A549 (cell line): ENCODE data around the gene FLT3LG. TPM values are rescaled to one million over a fixed set of nuclear protein-coding genes. Genes with fewer than 3 reads are reported as not detected.

Experiments used
- ATAC-seq, 2 experiments: fragments of 200-7000 bp in 1 of 2; fragments of >200 bp in 1 of 2; cut with Nextera tagmentation in 1 of 2; cut with Tn5 transposase in 1 of 2; 3 replicates each; pipeline versions ENCODE4 v1.8.0 to v1.9.1; 2018 to 2020; ENCODE audit warnings: mild to moderate bottlenecking in 1 of 2, moderate library complexity in 1 of 2
- CTCF ChIA-PET: fragments of 300-600 bp; sonication (Branson Sonifier 250); formaldehyde crosslinking; extraction: SDS; loops from one replicate; lab custom pipeline; 2021; ENCODE audit warnings: antibody characterized with exemption, inconsistent platforms; lab: Yijun Ruan, JAX
- POLR2A ChIA-PET: fragments of 350-600 bp; formaldehyde crosslinking; extraction: SDS; loops from one replicate; lab custom pipeline; 2021; ENCODE audit warnings: antibody characterized with exemption, inconsistent platforms; lab: Yijun Ruan, JAX
- DNase-seq, 2 experiments: peaks; one replicate each; pipeline versions ENCODE4 v3.0.0 to v3.0.0-alpha.2; 2011 to 2016; ENCODE audit warnings: low read depth in 1 of 2, low spot score in 1 of 2
- FAIRE-seq: peaks from 2 replicates; lab custom pipeline; 2011; peaks lifted over from hg19 to GRCh38; lab: Jason Lieb, UNC
- H3K27ac ChIP-seq, 2 experiments: fragments of >200 bp; sonication (Bioruptor Twin); formaldehyde crosslinking; 3 replicates each; pipeline ENCODE4 v1.5.1; 2016 to 2017
- H3K4me1 ChIP-seq: fragments of >200 bp; sonication (Bioruptor Twin); formaldehyde crosslinking; 3 replicates; pipeline ENCODE4 v1.6.1; 2016
- H3K4me2 ChIP-seq: fragments of >200 bp; sonication (Bioruptor Twin); formaldehyde crosslinking; 3 replicates; pipeline ENCODE4 v1.6.1; 2016
- H3K4me3 ChIP-seq: fragments of >200 bp; sonication (Bioruptor Twin); formaldehyde crosslinking; 3 replicates; pipeline ENCODE4 v1.5.1; 2016
- H3K9me3 ChIP-seq: fragments of >200 bp; sonication (Bioruptor Twin); formaldehyde crosslinking; 3 replicates; pipeline ENCODE4 v1.6.1; 2016
- BHLHE40 ChIP-seq: IDR thresholded peaks from 2 replicates; pipeline ENCODE4 v1.6.1; 2012; ENCODE audit warnings: low read depth, low read length, inconsistent platforms
- CBX2 ChIP-seq: fragments of 200-600 bp; sonication (generic); IDR thresholded peaks from 2 replicates; pipeline ENCODE4 v1.6.1; 2016; ENCODE audit warnings: low read depth, mild to moderate bottlenecking, borderline replicate concordance
- CEBPB ChIP-seq, 2 experiments: fragments of >200 bp in 1 of 2; sonication (Bioruptor Twin) in 1 of 2; formaldehyde crosslinking in 1 of 2; IDR thresholded peaks; 2 replicates each; pipeline ENCODE4 v1.6.1; 2012 to 2016
- CHD4 ChIP-seq: fragments of 200-600 bp; sonication (generic); IDR thresholded peaks from 2 replicates; pipeline ENCODE4 v1.6.1; 2016; ENCODE audit warnings: antibody characterized with exemption, mild to moderate bottlenecking, borderline replicate concordance
- ESRRA ChIP-seq: fragments of 150-350 bp; IDR thresholded peaks from 2 replicates; pipeline ENCODE4 v1.6.1; 2014; ENCODE audit warnings: mild to moderate bottlenecking, low read length, borderline replicate concordance
- GATA3 ChIP-seq: IDR thresholded peaks from 2 replicates; pipeline ENCODE4 v1.6.1; 2012; ENCODE audit warnings: borderline replicate concordance
- HOXA7 ChIP-seq: fragments of 250-450 bp; sonication (Bioruptor Pico); IDR thresholded peaks from 2 replicates; pipeline ENCODE4 v1.5.0; 2020; ENCODE audit warnings: mild to moderate bottlenecking, moderate library complexity
- HOXB13 ChIP-seq: fragments of 250-450 bp; sonication (Bioruptor Pico); IDR thresholded peaks from 2 replicates; pipeline ENCODE4 v1.5.0; 2020; ENCODE audit warnings: low read depth, mild to moderate bottlenecking, moderate library complexity
- JUN ChIP-seq, 2 experiments: fragments of >200 bp; sonication (Bioruptor Twin); formaldehyde crosslinking; IDR thresholded peaks; 2 replicates in 1 of 2; 3 replicates in 1 of 2; pipeline ENCODE4 v1.6.1; 2016 to 2017
- KDM1A ChIP-seq: fragments of 200-600 bp; sonication (generic); IDR thresholded peaks from 2 replicates; pipeline ENCODE4 v1.6.1; 2016; ENCODE audit warnings: low read depth, mild to moderate bottlenecking
- MYC ChIP-seq: IDR thresholded peaks from 2 replicates; pipeline ENCODE4 v1.6.1; 2012; ENCODE audit warnings: mild to moderate bottlenecking, inconsistent platforms, low read length, improper control_type of control experiment, borderline replicate concordance
- NFE2L2 ChIP-seq: fragments of 150-350 bp; conservative IDR thresholded peaks from 2 replicates; pipeline ENCODE4 v1.6.1; 2014; ENCODE audit warnings: low read length
- NPAS2 ChIP-seq: fragments of 250-450 bp; sonication (Bioruptor Pico); IDR thresholded peaks from 2 replicates; pipeline ENCODE4 v1.8.0; 2022; ENCODE audit warnings: mild to moderate bottlenecking, moderate library complexity, borderline replicate concordance
- PHF8 ChIP-seq: fragments of 200-600 bp; sonication (generic); IDR thresholded peaks from 2 replicates; pipeline ENCODE4 v1.6.1; 2016; ENCODE audit warnings: low read depth, mild to moderate bottlenecking, antibody characterized with exemption, moderate library complexity, borderline replicate concordance
- POLR2A ChIP-seq: IDR thresholded peaks from 2 replicates; pipeline ENCODE4 v1.6.1; 2012; ENCODE audit warnings: mild to moderate bottlenecking, low read length
- POLR2AphosphoS2 ChIP-seq: conservative IDR thresholded peaks from 2 replicates; pipeline ENCODE4 v1.6.1; 2012; ENCODE audit warnings: low read length, improper control_type of control experiment, inconsistent platforms
- RAD21 ChIP-seq, 2 experiments: fragments of >200 bp in 1 of 2; sonication (Bioruptor Twin) in 1 of 2; formaldehyde crosslinking in 1 of 2; IDR thresholded peaks in 1 of 2; conservative IDR thresholded peaks in 1 of 2; 2 replicates in 1 of 2; 3 replicates in 1 of 2; pipeline ENCODE4 v1.6.1; 2012 to 2018; ENCODE audit warnings: inconsistent platforms in 1 of 2
- RCOR1 ChIP-seq: fragments of 150-350 bp; IDR thresholded peaks from 2 replicates; pipeline ENCODE4 v1.6.1; 2014; ENCODE audit warnings: antibody characterized with exemption, low read length, low read depth
- RFX5 ChIP-seq: fragments of 450-650 bp; IDR thresholded peaks from 2 replicates; pipeline ENCODE4 v1.7.1; 2014; ENCODE audit warnings: antibody characterized with exemption, mild to moderate bottlenecking, moderate library complexity
- RNF2 ChIP-seq: fragments of 200-600 bp; sonication (generic); IDR thresholded peaks from 2 replicates; pipeline ENCODE4 v1.6.1; 2016; ENCODE audit warnings: low read depth, mild to moderate bottlenecking, antibody characterized with exemption, moderate library complexity, borderline replicate concordance
- SMC3 ChIP-seq: fragments of >200 bp; sonication (Bioruptor Twin); formaldehyde crosslinking; IDR thresholded peaks from 3 replicates; pipeline ENCODE4 v1.6.1; 2018; ENCODE audit warnings: inconsistent platforms
- ZFP36 ChIP-seq: fragments of 450-650 bp; IDR thresholded peaks from 2 replicates; pipeline ENCODE4 v1.6.1; 2014; ENCODE audit warnings: borderline replicate concordance; ENCODE audit not compliant: partially characterized antibody
- WGBS: methylation state at CpG from one replicate; pipeline ENCODE4 v1.1.6; 2017; ENCODE audit errors: missing lambda C conversion rate; 5-methylcytosine and 5-hydroxymethylcytosine counted together
- polyA plus RNA-seq, 4 experiments: library from polyadenylated mRNA; depleted of rRNA in 3 of 4; stranded (reverse); fragments of >200 nt; fragmentation: RNase III in 1 of 4; extraction: RNeasy Plus Mini Kit Qiagen cat#74134 plus additional on column Dnase treatment in 1 of 4; gene quantifications; 2 replicates in 3 of 4; 3 replicates in 1 of 4; pipeline ENCODE4 v1.2.3, GENCODE V29; 2011 to 2017
- TF ChIP-seq, protein P1 (sequence below): fragments of 250-450 bp; sonication (Bioruptor Pico); IDR thresholded peaks from 2 replicates; pipeline ENCODE4 v1.5.0; 2021; ENCODE audit warnings: mild to moderate bottlenecking, moderate library complexity, borderline replicate concordance
- TF ChIP-seq, protein P2 (sequence below): fragments of 250-450 bp; sonication (Bioruptor Pico); IDR thresholded peaks from 2 replicates; pipeline ENCODE4 v1.5.0; 2020; ENCODE audit warnings: low read depth, mild to moderate bottlenecking, moderate library complexity
- TF ChIP-seq, protein P3 (sequence below): fragments of >200 bp; sonication (Bioruptor Twin); formaldehyde crosslinking; IDR thresholded peaks from 3 replicates; pipeline ENCODE4 v1.6.1; 2016

FLT3LG gene
- polyA plus RNA-seq, 2 of the 4 experiments (the other 2 are of a cell fraction) = 0.58 to 0.99 TPM

DNA sequence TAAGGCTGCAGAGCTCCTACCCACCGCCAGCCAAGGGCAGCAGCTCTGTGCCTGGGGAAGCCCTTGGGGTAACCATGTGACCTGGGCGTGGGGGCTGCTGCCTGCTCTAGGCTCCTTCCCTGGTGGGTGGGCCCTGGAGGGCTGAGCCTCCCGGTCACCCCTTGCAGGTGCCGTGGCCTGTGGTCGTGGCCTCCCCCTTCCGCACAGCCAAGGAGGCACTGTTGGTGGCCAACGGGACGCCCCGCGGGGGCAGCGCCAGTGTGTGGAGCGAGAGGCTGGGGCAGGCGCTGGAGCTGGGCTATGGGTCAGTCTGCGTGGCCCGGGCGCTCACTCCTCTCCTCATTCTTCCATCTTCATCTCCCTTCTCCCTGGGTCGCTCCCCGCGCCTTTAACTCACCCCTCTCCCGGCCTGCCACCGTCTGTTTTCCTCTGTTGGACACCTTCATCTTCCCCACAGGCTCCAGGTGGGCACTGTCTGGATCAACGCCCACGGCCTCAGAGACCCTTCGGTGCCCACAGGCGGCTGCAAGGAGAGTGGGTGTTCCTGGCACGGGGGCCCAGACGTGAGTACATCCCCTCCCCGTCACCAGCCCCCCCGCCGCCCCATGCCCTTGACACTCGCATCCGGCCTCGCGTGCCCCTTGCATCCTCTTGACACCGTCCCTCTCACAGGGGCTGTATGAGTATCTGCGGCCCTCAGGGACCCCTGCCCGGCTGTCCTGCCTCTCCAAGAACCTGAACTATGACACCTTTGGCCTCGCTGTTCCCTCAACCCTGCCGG, 9.9 kb upstream of the FLT3LG start:
- CTCF ChIA-PET = interaction anchor here (1.3 to 2.5 kb wide), 5 partner anchors 9 to 107 kb away, joined by 4 to 14 read pairs (median 7); partner anchors contain the start of gene FLT3LG
- no peaks in the 10 kb centered on the region for H3K9me3 ChIP-seq
- no peak for FAIRE-seq

DNA sequence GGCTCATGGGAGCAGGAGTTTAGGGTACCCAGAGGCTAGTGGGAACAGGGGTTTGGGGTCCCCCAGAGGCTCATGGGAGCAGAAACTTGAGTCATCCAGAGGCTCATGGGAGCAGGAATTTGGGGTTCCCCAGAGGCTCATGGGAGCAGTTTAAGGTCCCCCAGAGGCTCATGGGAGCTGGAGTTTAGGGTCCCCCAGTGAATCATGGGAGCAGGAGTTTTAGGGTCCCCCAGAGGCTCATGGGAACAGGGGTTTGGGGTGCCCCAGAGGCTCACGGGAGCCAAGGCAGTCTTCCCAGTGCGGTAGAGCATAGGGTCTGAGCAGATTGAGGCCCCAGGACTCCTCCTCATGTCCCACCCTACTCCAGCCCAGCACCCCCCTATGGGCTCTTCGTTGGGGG, 8.6 kb upstream of the FLT3LG start:
- WGBS = 98% methylated on average over 3 of the region's 3 CpGs
- no peaks in the 10 kb centered on the region for H3K9me3 ChIP-seq
- CTCF ChIA-PET = interaction anchor here (0.8 to 2.5 kb wide), 9 partner anchors 8 to 239 kb away, joined by 3 to 14 read pairs (median 5); partner anchors contain the start of genes ALDH16A1 and FLT3LG
- H3K27ac ChIP-seq = no peak overlapping the region
- POLR2A ChIA-PET = interaction anchor here (1.6 kb wide), 1 partner anchor 12 kb away, joined by 4 read pairs; the partner anchor contains the start of gene ALDH16A1
- no peak for TF ChIP-seq NPAS2 (CRISPR knock-in tag)
- TF ChIP-seq RNF2 = no peak
- no peak for TF ChIP-seq NFE2L2
- TF ChIP-seq SMC3 = no peak
- TF ChIP-seq JUN (IDR thresholded peaks at IDR 0.05) = no peak
- no peak for TF ChIP-seq HOXA7 (CRISPR knock-in tag)
- TF ChIP-seq, protein P1, sequence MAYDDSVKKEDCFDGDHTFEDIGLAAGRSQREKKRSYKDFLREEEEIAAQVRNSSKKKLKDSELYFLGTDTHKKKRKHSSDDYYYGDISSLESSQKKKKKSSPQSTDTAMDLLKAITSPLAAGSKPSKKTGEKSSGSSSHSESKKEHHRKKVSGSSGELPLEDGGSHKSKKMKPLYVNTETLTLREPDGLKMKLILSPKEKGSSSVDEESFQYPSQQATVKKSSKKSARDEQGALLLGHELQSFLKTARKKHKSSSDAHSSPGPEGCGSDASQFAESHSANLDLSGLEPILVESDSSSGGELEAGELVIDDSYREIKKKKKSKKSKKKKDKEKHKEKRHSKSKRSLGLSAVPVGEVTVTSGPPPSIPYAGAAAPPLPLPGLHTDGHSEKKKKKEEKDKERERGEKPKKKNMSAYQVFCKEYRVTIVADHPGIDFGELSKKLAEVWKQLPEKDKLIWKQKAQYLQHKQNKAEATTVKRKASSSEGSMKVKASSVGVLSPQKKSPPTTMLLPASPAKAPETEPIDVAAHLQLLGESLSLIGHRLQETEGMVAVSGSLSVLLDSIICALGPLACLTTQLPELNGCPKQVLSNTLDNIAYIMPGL (CRISPR knock-in tag) = no peak
- no peak for TF ChIP-seq RCOR1
- TF ChIP-seq ESRRA = no peak
- no peak for TF ChIP-seq RFX5
- TF ChIP-seq RAD21 (conservative IDR thresholded peaks at IDR 0.05 in 1 of 2, IDR thresholded peaks at IDR 0.05 in 1 of 2) = no peak
- TF ChIP-seq PHF8 = no peak
- TF ChIP-seq, all 56 proteins: peak for 0
- DNase-seq (no peak), FAIRE-seq (no peak), ATAC-seq (no peak)
- H3K4me3 ChIP-seq = no peak overlapping the region
- H3K4me2 ChIP-seq = no peak overlapping the region
- H3K4me1 ChIP-seq = peaks cover 3% of the 10 kb centered on the region; the same call in 1 of the 3 replicates

More for the DNA sequence above, 9.9 kb upstream of the FLT3LG start:
- POLR2A ChIA-PET = interaction anchor here (1.6 kb wide), 1 partner anchor 11 kb away, joined by 4 read pairs; the partner anchor contains the start of gene ALDH16A1
- H3K4me3 ChIP-seq = no peak overlapping the region
- TF ChIP-seq CEBPB (IDR thresholded peaks at IDR 0.05) = no peak
- TF ChIP-seq, protein P2, sequence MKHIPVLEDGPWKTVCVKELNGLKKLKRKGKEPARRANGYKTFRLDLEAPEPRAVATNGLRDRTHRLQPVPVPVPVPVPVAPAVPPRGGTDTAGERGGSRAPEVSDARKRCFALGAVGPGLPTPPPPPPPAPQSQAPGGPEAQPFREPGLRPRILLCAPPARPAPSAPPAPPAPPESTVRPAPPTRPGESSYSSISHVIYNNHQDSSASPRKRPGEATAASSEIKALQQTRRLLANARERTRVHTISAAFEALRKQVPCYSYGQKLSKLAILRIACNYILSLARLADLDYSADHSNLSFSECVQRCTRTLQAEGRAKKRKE = no peak
- TF ChIP-seq, all 56 proteins: peak for 0
- 93% methylated on average over 38 of the region's 39 CpGs for WGBS
- DNase-seq (no peak), ATAC-seq (peak; percentile 14; a peak in 3 of 6 replicates)
- H3K4me2 ChIP-seq = no peak overlapping the region
- H3K27ac ChIP-seq = no peak overlapping the region
- peaks cover 3% of the 10 kb centered on the region; the same call in 1 of the 3 replicates for H3K4me1 ChIP-seq

DNA sequence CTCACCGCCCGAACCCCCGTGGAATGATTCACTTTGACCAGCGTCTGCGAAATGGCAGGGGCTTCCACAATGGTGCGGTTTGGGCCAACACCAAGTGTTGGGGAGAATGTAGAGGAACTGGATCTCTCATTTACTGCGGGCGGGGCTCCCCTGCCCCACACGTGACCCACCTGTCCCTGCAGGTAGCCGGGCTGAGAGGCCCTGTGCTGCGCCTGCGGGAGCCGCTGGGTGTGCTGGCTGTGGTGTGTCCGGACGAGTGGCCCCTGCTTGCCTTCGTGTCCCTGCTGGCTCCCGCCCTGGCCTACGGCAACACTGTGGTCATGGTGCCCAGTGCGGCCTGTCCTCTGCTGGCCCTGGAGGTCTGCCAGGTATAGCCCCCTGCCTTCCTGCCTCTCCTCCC, 5.8 kb upstream of the FLT3LG start:
- ChIA-PET POLR2A (interaction anchor here (3.5 kb wide), 1 partner anchor 15 kb away, joined by 11 read pairs; the partner anchor contains the start of gene ALDH16A1), CTCF (interaction anchor here (1.4 to 1.5 kb wide), 2 partner anchors 79 to 80 kb away, joined by 3 to 6 read pairs; no protein-coding TSS in a partner anchor)
- Histone ChIP-seq H3K4me3 (no peak overlapping the region), H3K9me3 (no peaks in the 10 kb centered on the region), H3K4me2 (no peak overlapping the region), H3K4me1 (peaks cover 3% of the 10 kb centered on the region; the same call in 1 of the 3 replicates), H3K27ac (no peak overlapping the region)
- TF ChIP-seq SMC3 = no peak
- TF ChIP-seq CEBPB (IDR thresholded peaks at IDR 0.05) = no peak
- TF ChIP-seq CBX2 = no peak
- TF ChIP-seq POLR2A = no peak
- TF ChIP-seq JUN (IDR thresholded peaks at IDR 0.05) = no peak
- no peak for TF ChIP-seq MYC
- TF ChIP-seq POLR2AphosphoS2 = no peak
- TF ChIP-seq GATA3 = no peak
- TF ChIP-seq ZFP36 = no peak
- TF ChIP-seq BHLHE40 = no peak
- TF ChIP-seq KDM1A = no peak
- TF ChIP-seq CHD4 = no peak
- TF ChIP-seq, protein P3, sequence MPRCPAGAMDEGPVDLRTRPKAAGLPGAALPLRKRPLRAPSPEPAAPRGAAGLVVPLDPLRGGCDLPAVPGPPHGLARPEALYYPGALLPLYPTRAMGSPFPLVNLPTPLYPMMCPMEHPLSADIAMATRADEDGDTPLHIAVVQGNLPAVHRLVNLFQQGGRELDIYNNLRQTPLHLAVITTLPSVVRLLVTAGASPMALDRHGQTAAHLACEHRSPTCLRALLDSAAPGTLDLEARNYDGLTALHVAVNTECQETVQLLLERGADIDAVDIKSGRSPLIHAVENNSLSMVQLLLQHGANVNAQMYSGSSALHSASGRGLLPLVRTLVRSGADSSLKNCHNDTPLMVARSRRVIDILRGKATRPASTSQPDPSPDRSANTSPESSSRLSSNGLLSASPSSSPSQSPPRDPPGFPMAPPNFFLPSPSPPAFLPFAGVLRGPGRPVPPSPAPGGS = no peak
- no peak for TF ChIP-seq HOXB13 (CRISPR knock-in tag)
- no peak for TF ChIP-seq RNF2
- no peak for ATAC-seq
- WGBS = 94% methylated on average over 19 of the region's 19 CpGs
- no peak for DNase-seq
- FAIRE-seq = no peak
